ENCODE measurements around the gene COA3. TPM values are rescaled to one million over a fixed set of nuclear protein-coding genes. Genes with fewer than 3 reads are reported as not detected.

COA3 gene
- total RNA-seq, 5 donors from 2014 or later (not counting 1 experiment from before 2014, with no cell fraction given): 7.9 to 32.4 (median 29.8) TPM

DNA sequence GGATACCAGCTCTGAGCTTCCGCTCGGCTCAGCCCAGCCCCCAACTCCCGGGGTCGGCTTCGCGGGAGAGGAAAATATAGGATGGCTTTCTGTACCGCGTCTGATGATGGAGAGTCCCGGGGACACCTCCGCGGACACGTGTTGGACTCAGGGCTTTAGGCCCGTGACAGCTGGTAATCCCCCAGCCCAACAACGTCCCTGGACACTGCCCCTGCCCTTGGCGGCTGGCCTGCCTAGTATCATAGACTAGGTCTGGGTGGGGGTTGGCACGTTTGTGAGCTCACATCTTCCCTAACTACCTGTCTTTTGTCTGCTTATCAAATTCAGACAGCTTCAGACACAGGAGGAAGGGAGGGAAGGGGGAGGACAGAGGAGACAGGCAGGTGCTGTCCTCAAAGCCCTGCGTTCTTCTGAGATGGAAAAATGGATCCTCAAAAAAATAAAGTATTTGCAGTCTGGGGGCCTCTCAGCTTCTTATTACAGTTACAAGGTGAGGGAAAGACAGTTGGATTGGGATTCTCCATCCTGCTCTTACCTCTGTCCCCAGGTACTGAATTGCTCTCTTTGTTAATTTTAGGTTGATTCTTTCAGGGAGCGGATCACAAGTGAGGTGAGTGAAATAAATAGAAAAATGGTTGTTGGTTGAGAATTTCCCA lies 35.4 kb upstream of the COA3 start:
- Histone ChIP-seq H3K4me1 (ENCODE audit: control insufficient read depth in 1 of 2, extremely low read depth in 1 of 2, insufficient read depth in 2 of 2, low read length in 2 of 2) (peaks cover 11 to 18% of the 10 kb centered on the region in 2 experiments), H3K36me3 (ENCODE audit: control insufficient read depth in 2 of 2, extremely low read depth in 1 of 2, insufficient read depth in 1 of 2, low read length in 1 of 2) (peaks cover 2 to 31% of the 10 kb centered on the region in 2 donors), H3K9me3 (no peaks in the 10 kb centered on the region), H3K27ac (ENCODE audit: low read length) (peak overlapping the region; percentile 93), H3K4me3 (ENCODE audit: control insufficient read depth in 1 of 2, extremely low read depth in 1 of 2, low read length in 1 of 2) (peak overlapping the region; percentile 92 to 95), H3K27me3 (replicated peaks in 1 of 2; ENCODE audit: control insufficient read depth in 2 of 2, extremely low read depth in 1 of 2, insufficient read depth in 2 of 2, low read length in 1 of 2) (no peaks in the 10 kb centered on the region)
- peak overlapping the region; percentile 61 to 64 for H3K27ac Mint-ChIP-seq
- CTCF ChIA-PET: interaction anchor here in 1 of 2 donors (0.7 to 1.7 kb wide), 6 partner anchors 9 to 650 kb away, joined by 3 to 11 read pairs (median 4); partner anchors contain the start of genes BECN1, CNTD1, COA3 and DHX8
- 0% methylated on average over 6 of the region's 18 CpGs for whole genome bisulfite sequencing (ENCODE audit: insufficient coverage)
- peak in 1 of 35 experiments; percentile 4 for DNase-seq
- peaks cover 22 to 32% (median 25%) of the 10 kb centered on the region in 3 donors for H3K4me1 Mint-ChIP-seq
- ATAC-seq (replicated peaks in 1 of 4): no peak
- no peaks in the 10 kb centered on the region for H3K27me3 Mint-ChIP-seq
- no peaks in the 10 kb centered on the region for H3K9me3 Mint-ChIP-seq
- H3K4me3 Mint-ChIP-seq: peak overlapping the region; percentile 94 to 97 (median 95)
- H3K36me3 Mint-ChIP-seq: peaks cover 10% of the 10 kb centered on the region
- POLR2A ChIA-PET: interaction anchor here (0.6 to 2.4 kb wide), 4 partner anchors 10 to 901 kb away, joined by 4 to 9 read pairs (median 4); partner anchors contain the start of gene BECN1 (in 2 of the 2)

DNA sequence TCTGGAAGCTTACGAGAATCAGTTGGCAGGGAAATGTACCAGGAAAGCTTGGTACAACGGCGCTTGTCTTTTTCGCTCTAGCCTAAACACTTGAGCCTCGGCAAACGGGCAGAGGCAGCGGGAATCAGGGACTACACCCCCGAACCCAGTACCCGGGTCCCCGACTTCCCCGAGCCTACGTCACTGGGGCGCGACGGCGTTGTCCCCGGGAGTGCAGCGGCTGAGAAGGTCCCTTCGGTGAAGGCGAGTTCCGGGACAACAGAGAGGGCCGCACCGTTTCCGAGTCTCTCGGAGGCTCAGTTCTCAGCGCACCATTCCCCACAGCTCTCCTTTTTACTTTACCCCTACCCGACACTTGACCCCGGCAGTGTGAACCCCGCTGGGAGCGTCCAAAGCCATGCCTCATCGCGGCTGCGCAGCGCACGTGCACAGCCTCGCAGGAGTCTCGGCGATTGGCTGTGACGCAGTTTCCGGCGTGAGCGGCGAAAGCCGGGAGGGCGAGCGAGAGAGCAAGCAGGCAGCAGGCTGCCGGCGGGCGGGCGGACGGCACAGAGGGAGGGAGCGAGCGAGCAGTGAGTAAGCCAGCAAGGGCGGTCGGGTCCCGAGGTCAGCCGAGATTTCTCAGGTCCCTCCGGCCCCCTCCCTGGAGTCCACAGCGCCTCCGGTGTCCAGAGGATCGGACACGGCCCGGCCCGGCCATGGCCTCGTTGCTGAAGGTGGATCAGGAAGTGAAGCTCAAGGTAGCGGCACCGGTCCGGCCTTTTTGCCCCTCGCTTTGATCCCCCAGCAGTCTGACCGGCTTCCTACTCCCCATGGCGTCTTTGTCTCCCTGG lies 34.6 kb upstream of the COA3 start, which contains the start of gene PSME3:
Gene PSME3, plus strand, starts transcription at position 464 of the 833 bp plus-strand sequence. Its CDS starts 235 bp downstream, at position 699.
- Mint-ChIP-seq H3K27me3 (peaks cover 0 to 1% of the 10 kb centered on the region in 2 donors), H3K4me1 (peaks cover 22 to 32% (median 25%) of the 10 kb centered on the region in 3 donors), H3K9me3 (no peaks in the 10 kb centered on the region), H3K4me3 (peak within 1 kb of the TSS; percentile 94 to 97 (median 95)), H3K36me3 (peaks cover 6% of the 10 kb centered on the region), H3K27ac (peak within 1 kb of the TSS; percentile 95 to 99)
- no peaks in the 10 kb centered on the region for H3K9me3 ChIP-seq
- ATAC-seq (replicated peaks in 1 of 4) (peak; percentile 92 to 95 (median 94)), DNase-seq (peak; percentile 75 to 92 (median 85))
- peaks cover 11 to 18% of the 10 kb centered on the region in 2 experiments for H3K4me1 ChIP-seq (ENCODE audit: control insufficient read depth in 1 of 2, extremely low read depth in 1 of 2, insufficient read depth in 2 of 2, low read length in 2 of 2)
- H3K27ac ChIP-seq (ENCODE audit: low read length): peak within 1 kb of the TSS; percentile 93
- H3K27me3 ChIP-seq (replicated peaks in 1 of 2; ENCODE audit: control insufficient read depth in 2 of 2, extremely low read depth in 1 of 2, insufficient read depth in 2 of 2, low read length in 1 of 2): no peaks in the 10 kb centered on the region
- peak within 1 kb of the TSS; percentile 92 to 95 for H3K4me3 ChIP-seq (ENCODE audit: control insufficient read depth in 1 of 2, extremely low read depth in 1 of 2, low read length in 1 of 2)
- H3K36me3 ChIP-seq (ENCODE audit: control insufficient read depth in 2 of 2, extremely low read depth in 1 of 2, insufficient read depth in 1 of 2, low read length in 1 of 2): peaks cover 0 to 24% of the 10 kb centered on the region in 2 donors
- under 1% methylated on average over 62 of the region's 71 CpGs for WGBS (ENCODE audit: insufficient coverage)
- ChIA-PET POLR2A (interaction anchor here (0.6 to 2.4 kb wide), 5 partner anchors 9 to 901 kb away, joined by 3 to 9 read pairs (median 4); partner anchors contain the start of gene BECN1 (in 2 of the 2)), CTCF (interaction anchor here in 1 of 2 donors (0.7 to 1.7 kb wide), 7 partner anchors 9 to 651 kb away, joined by 3 to 11 read pairs (median 4); partner anchors contain the start of genes BECN1, CNTD1, COA3 and DHX8)

DNA sequence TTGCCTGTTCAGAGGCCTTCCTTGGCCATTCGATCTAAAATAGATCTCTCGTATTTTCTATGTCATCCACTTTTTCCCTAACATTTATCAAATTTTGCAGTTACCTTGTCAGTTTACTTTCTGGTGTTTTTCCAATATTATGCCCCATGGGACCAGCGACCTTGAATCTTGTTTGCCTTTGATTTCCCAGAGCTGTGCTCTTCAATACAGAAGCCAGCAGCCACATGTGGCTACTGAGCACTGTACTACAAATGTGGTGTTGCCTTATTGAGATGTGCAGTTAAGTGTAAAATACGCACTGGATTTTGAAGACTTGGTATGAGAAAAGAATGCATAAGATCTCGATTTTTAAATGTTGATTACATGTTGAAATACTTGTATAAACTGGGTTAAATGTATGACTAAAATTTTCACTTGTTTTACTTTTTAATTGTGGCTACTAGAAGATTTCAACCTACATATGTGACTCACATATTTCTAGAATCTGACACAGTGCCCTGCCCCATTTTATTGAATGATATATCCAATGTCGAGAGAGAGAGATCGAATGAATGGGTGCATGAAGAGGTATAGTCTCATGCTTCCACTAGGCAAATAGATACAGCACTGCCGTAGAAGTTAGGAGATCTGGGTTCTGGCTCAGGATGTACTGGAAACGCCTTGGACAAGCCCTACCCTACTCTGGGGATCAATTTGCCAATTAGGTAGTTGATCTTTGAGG lies 33.9 kb upstream of the COA3 start:
- CTCF ChIA-PET: interaction anchor here in 1 of 2 donors (1.1 to 1.7 kb wide), 5 partner anchors 9 to 166 kb away, joined by 3 to 11 read pairs (median 3); partner anchors contain the start of genes BECN1, CNTD1, COA3 and RPL27

DNA sequence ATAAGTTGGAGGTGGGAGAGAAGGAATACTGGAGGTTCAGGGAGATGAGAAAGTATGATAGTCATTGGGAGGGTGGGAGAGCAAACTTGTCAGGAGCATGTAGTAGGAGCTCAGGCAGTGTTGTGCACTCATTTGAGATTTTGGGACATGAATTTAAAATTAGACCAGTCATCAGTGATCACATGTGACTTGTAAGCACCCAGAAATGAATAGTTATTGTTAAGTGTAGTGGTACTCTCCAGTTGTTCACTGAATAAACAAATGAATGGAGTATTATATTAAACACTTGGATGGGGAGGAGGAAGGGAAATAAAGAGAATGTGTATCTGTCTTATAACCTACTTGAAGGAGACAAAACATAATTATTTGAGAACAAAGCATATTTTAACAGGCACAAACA lies 32.5 kb upstream of the COA3 start:
- ChIA-PET POLR2A (no interaction called here), CTCF (no interaction called here)

More for the DNA sequence above, 33.9 kb upstream of the COA3 start:
- peaks cover 0 to 16% of the 10 kb centered on the region in 2 donors for H3K36me3 ChIP-seq (ENCODE audit: control insufficient read depth in 2 of 2, extremely low read depth in 1 of 2, insufficient read depth in 1 of 2, low read length in 1 of 2)
- Mint-ChIP-seq H3K4me1 (peaks cover 22 to 32% (median 25%) of the 10 kb centered on the region in 3 donors), H3K36me3 (no peaks in the 10 kb centered on the region), H3K27ac (peak overlapping the region; percentile 95 to 99), H3K4me3 (peak overlapping the region; percentile 94 to 97 (median 95)), H3K9me3 (no peaks in the 10 kb centered on the region), H3K27me3 (peaks cover 3 to 4% of the 10 kb centered on the region in 2 donors)
- POLR2A ChIA-PET: interaction anchor here (0.6 to 2.4 kb wide), 3 partner anchors 8 to 132 kb away, joined by 3 to 9 read pairs (median 4); partner anchors contain the start of gene BECN1 (in 2 of the 2)
- peak overlapping the region; percentile 92 to 95 for H3K4me3 ChIP-seq (ENCODE audit: control insufficient read depth in 1 of 2, extremely low read depth in 1 of 2, low read length in 1 of 2)
- DNase-seq: no peak
- H3K27me3 ChIP-seq (replicated peaks in 1 of 2; ENCODE audit: control insufficient read depth in 2 of 2, extremely low read depth in 1 of 2, insufficient read depth in 2 of 2, low read length in 1 of 2): no peaks in the 10 kb centered on the region
- 60% methylated on average over 5 of the region's 9 CpGs for WGBS (ENCODE audit: insufficient coverage)
- peak in 2 of 4 experiments; percentile 6 to 25 for ATAC-seq (replicated peaks in 1 of 4)
- peaks cover 11 to 18% of the 10 kb centered on the region in 2 experiments for H3K4me1 ChIP-seq (ENCODE audit: control insufficient read depth in 1 of 2, extremely low read depth in 1 of 2, insufficient read depth in 2 of 2, low read length in 2 of 2)
- H3K27ac ChIP-seq (ENCODE audit: low read length): peak overlapping the region; percentile 93
- H3K9me3 ChIP-seq: no peaks in the 10 kb centered on the region

DNA sequence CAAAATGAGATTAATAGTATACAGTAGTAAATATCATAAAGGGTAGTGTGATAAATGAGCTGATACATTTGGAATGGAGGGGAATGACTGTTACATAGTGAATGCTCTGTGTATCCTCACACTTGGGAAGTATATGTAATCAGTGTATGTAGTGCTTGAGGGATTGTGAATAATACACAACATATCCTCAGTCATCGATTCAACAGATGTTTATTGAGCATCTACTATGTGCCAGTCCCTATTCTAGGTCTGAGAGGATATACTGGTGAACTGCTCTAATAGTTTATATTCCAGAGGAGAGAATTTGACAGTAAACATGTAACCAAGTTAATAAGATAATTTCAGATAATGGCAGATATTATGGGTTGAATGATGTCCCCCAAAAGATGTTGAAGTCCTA lies 29.0 kb upstream of the COA3 start:
- H3K9me3 ChIP-seq: no peaks in the 10 kb centered on the region
- no peaks in the 10 kb centered on the region for H3K36me3 ChIP-seq (ENCODE audit: control insufficient read depth in 2 of 2, extremely low read depth in 1 of 2, insufficient read depth in 1 of 2, low read length in 1 of 2)
- no peak overlapping the region for H3K27ac ChIP-seq (ENCODE audit: low read length)
- DNase-seq: no peak
- Mint-ChIP-seq H3K27me3 (peaks cover 3 to 4% of the 10 kb centered on the region in 2 donors), H3K9me3 (no peaks in the 10 kb centered on the region), H3K4me1 (peaks cover 21 to 27% (median 24%) of the 10 kb centered on the region in 3 donors), H3K4me3 (no peak overlapping the region), H3K27ac (no peak overlapping the region), H3K36me3 (peaks cover 3% of the 10 kb centered on the region)
- peaks cover 9 to 22% of the 10 kb centered on the region in 2 experiments for H3K4me1 ChIP-seq (ENCODE audit: control insufficient read depth in 1 of 2, extremely low read depth in 1 of 2, insufficient read depth in 2 of 2, low read length in 2 of 2)
- H3K4me3 ChIP-seq (ENCODE audit: control insufficient read depth in 1 of 2, extremely low read depth in 1 of 2, low read length in 1 of 2): no peak overlapping the region
- no CpG with 5 or more reads among the region's 1 CpG for WGBS (ENCODE audit: insufficient coverage)
- POLR2A ChIA-PET: no interaction called here
- no peaks in the 10 kb centered on the region for H3K27me3 ChIP-seq (replicated peaks in 1 of 2; ENCODE audit: control insufficient read depth in 2 of 2, extremely low read depth in 1 of 2, insufficient read depth in 2 of 2, low read length in 1 of 2)
- no peak for ATAC-seq (replicated peaks in 1 of 4)
- CTCF ChIA-PET: no interaction called here

More for the DNA sequence above, 32.5 kb upstream of the COA3 start:
- Histone ChIP-seq H3K27ac (ENCODE audit: low read length) (no peak overlapping the region), H3K27me3 (replicated peaks in 1 of 2; ENCODE audit: control insufficient read depth in 2 of 2, extremely low read depth in 1 of 2, insufficient read depth in 2 of 2, low read length in 1 of 2) (no peaks in the 10 kb centered on the region), H3K9me3 (no peaks in the 10 kb centered on the region), H3K36me3 (ENCODE audit: control insufficient read depth in 2 of 2, extremely low read depth in 1 of 2, insufficient read depth in 1 of 2, low read length in 1 of 2) (peaks cover 0 to 7% of the 10 kb centered on the region in 2 donors), H3K4me1 (ENCODE audit: control insufficient read depth in 1 of 2, extremely low read depth in 1 of 2, insufficient read depth in 2 of 2, low read length in 2 of 2) (peaks cover 11 to 18% of the 10 kb centered on the region in 2 experiments), H3K4me3 (ENCODE audit: control insufficient read depth in 1 of 2, extremely low read depth in 1 of 2, low read length in 1 of 2) (no peak overlapping the region)
- Mint-ChIP-seq H3K4me3 (peak overlapping the region in 2 of 3 donors; percentile 9 to 50), H3K9me3 (no peaks in the 10 kb centered on the region), H3K4me1 (peaks cover 22 to 26% (median 25%) of the 10 kb centered on the region in 3 donors), H3K27ac (no peak overlapping the region), H3K27me3 (peaks cover 3 to 4% of the 10 kb centered on the region in 2 donors), H3K36me3 (no peaks in the 10 kb centered on the region)
- ATAC-seq (replicated peaks in 1 of 4) (no peak), DNase-seq (no peak)
